Prostate gland (tissue), 2 donors: ENCODE data around the gene CHCHD6. TPM values are rescaled to one million over a fixed set of nuclear protein-coding genes. Genes with fewer than 3 reads are reported as not detected.

Experiments used
- DNase-seq: peaks from one replicate; pipeline ENCODE4 v3.0.0-alpha.2; 2019; ENCODE audit warnings: low spot score
- H3K27ac ChIP-seq, 2 donors: fragments of 200-600 bp; sonication (generic); 2 replicates each; pipeline ENCODE4 v1.5.1; 2017 to 2019
- H3K27me3 ChIP-seq: fragments of 200-600 bp; sonication (generic); replicated peaks from 2 replicates; pipeline ENCODE4 v1.5.1; 2019; ENCODE audit not compliant: insufficient read depth
- H3K36me3 ChIP-seq, 2 donors: fragments of 200-600 bp; sonication (generic); 1 replicate in 1 of 2; 2 replicates in 1 of 2; pipeline versions ENCODE4 v1.5.1 to v1.8.1; 2017 to 2019
- H3K4me1 ChIP-seq: fragments of 200-600 bp; sonication (generic); replicated peaks from 2 replicates; pipeline ENCODE4 v1.5.1; 2019
- H3K4me3 ChIP-seq, 2 donors: fragments of 200-600 bp; sonication (generic); 2 replicates each; pipeline ENCODE4 v1.5.1; 2017 to 2019
- H3K9me3 ChIP-seq: fragments of 200-600 bp; sonication (generic); 2 replicates; pipeline ENCODE4 v1.5.1; 2017
- CTCF ChIP-seq, 4 experiments: fragments of 200-600 bp in 2 of 4; fragments of 450-650 bp in 2 of 4; sonication (generic) in 2 of 4; IDR thresholded peaks; 1 replicate in 3 of 4; 2 replicates in 1 of 4; pipeline ENCODE4 v1.5.1; 2016 to 2019; ENCODE audit warnings: antibody characterized with exemption in 4 of 4, mild to moderate bottlenecking in 2 of 4, moderate library complexity in 2 of 4
- POLR2A ChIP-seq: fragments of 450-650 bp; IDR thresholded peaks from one replicate; pipeline ENCODE4 v1.6.1; 2016; ENCODE audit warnings: antibody characterized with exemption, mild to moderate bottlenecking
- POLR2AphosphoS5 ChIP-seq: sonication (generic); formaldehyde crosslinking; IDR thresholded peaks from one replicate; pipeline ENCODE4 v1.6.1; 2017; ENCODE audit warnings: antibody characterized with exemption
- WGBS: methylation state at CpG from one replicate; pipeline ENCODE4 v1.1.5; 2018; 5-methylcytosine and 5-hydroxymethylcytosine counted together
- intact Hi-C: fragments of 100-400 bp; cut with DNase I; formaldehyde crosslinking; loops from one replicate; pipeline ENCODE4 v1.14.2; 2022
- total RNA-seq, 2 donors: library from RNA; depleted of rRNA; stranded (reverse); fragments of >200 nt; gene quantifications; one replicate each; pipeline ENCODE4 v1.1.0, GENCODE V29; 2016

The CHCHD6 gene
- total RNA-seq, 2 donors from 2014 or later = 13.9 to 34.4 TPM

- Histone ChIP-seq H3K9me3 (no peaks in the 10 kb centered on the region), H3K27me3 (no peaks in the 10 kb centered on the region), H3K4me3 (no peak overlapping the region), H3K27ac (no peak overlapping the region), H3K36me3 (no peaks in the 10 kb centered on the region), H3K4me1 (peaks cover 13% of the 10 kb centered on the region)
- intact Hi-C loops = no loop called here
- TF ChIP-seq POLR2AphosphoS5 (peak; percentile 29), POLR2A (no peak)
- 55% methylated on average over 12 of the region's 12 CpGs for WGBS
- DNase-seq = peak; percentile 38
Measured at GRCh38 chr3:126995254-126995780, 291.3 kb downstream of the CHCHD6 start.

- Histone ChIP-seq H3K9me3 (no peaks in the 10 kb centered on the region), H3K4me3 (no peak overlapping the region), H3K27me3 (no peaks in the 10 kb centered on the region), H3K36me3 (no peaks in the 10 kb centered on the region), H3K4me1 (peaks cover 13% of the 10 kb centered on the region), H3K27ac (no peak overlapping the region)
- WGBS = 94% methylated on average over 10 of the region's 11 CpGs
- intact Hi-C loops = no loop called here
- DNase-seq = no peak
- TF ChIP-seq POLR2A (no peak), CTCF (IDR thresholded peaks at IDR 0.05) (no peak), POLR2AphosphoS5 (no peak)
Measured at GRCh38 chr3:126995926-126996512, 292.0 kb downstream of the CHCHD6 start.

GRCh38 chr3:126996905-126997304 lies 292.9 kb downstream of the CHCHD6 start:
- H3K9me3 ChIP-seq = no peaks in the 10 kb centered on the region
- DNase-seq = no peak
- TF ChIP-seq POLR2AphosphoS5 = no peak
- TF ChIP-seq CTCF (IDR thresholded peaks at IDR 0.05) = no peak
- TF ChIP-seq POLR2A = no peak
- intact Hi-C loops = no loop called here
- no peaks in the 10 kb centered on the region for H3K27me3 ChIP-seq
- peaks cover 18% of the 10 kb centered on the region for H3K4me1 ChIP-seq
- H3K4me3 ChIP-seq = no peak overlapping the region
- no peaks in the 10 kb centered on the region for H3K36me3 ChIP-seq
- 95% methylated on average over 7 of the region's 7 CpGs for WGBS
- H3K27ac ChIP-seq = no peak overlapping the region

GRCh38 chr3:126997455-126998038 lies 293.5 kb downstream of the CHCHD6 start:
- 91% methylated on average over 15 of the region's 19 CpGs for WGBS
- no peak for DNase-seq
- intact Hi-C loops = no loop called here

GRCh38 chr3:126998320-126998719 lies 294.3 kb downstream of the CHCHD6 start:
- Histone ChIP-seq H3K36me3 (no peaks in the 10 kb centered on the region), H3K4me3 (no peak overlapping the region), H3K9me3 (no peaks in the 10 kb centered on the region), H3K27me3 (no peaks in the 10 kb centered on the region), H3K4me1 (peaks cover 20% of the 10 kb centered on the region), H3K27ac (no peak overlapping the region)
- intact Hi-C loops = no loop called here
- TF ChIP-seq POLR2AphosphoS5 (no peak), CTCF (IDR thresholded peaks at IDR 0.05) (no peak), POLR2A (no peak)
- DNase-seq = no peak
- 69% methylated on average over 4 of the region's 4 CpGs for WGBS

More at GRCh38 chr3:126997455-126998038, 293.5 kb downstream of the CHCHD6 start:
- TF ChIP-seq POLR2AphosphoS5 (no peak), POLR2A (no peak), CTCF (IDR thresholded peaks at IDR 0.05) (no peak)
- Histone ChIP-seq H3K27me3 (no peaks in the 10 kb centered on the region), H3K36me3 (no peaks in the 10 kb centered on the region), H3K4me3 (no peak overlapping the region), H3K9me3 (no peaks in the 10 kb centered on the region), H3K4me1 (peaks cover 20% of the 10 kb centered on the region), H3K27ac (no peak overlapping the region)
